Endothelial cell of umbilical vein (primary cell): Measurements from ENCODE around the gene CELSR2. TPM values are rescaled to one million over a fixed set of nuclear protein-coding genes. Genes with fewer than 3 reads are reported as not detected.

Source experiments
- BruUV-seq: library from RNA; stranded (reverse); fragments of 400-500 nt; replicated peaks from 2 replicates; lab custom pipeline; 2021; lab: Mats Ljungman, UMichigan
- CTCF ChIA-PET: fragments of 300-600, 350-600 bp; sonication (Branson Sonifier 250); formaldehyde crosslinking; loops from one replicate; lab custom pipeline; 2021; ENCODE audit warnings: antibody characterized with exemption, inconsistent platforms; lab: Charles Lee
- POLR2A ChIA-PET: fragments of 300-600, 350-600 bp; sonication (Branson Sonifier 250); formaldehyde crosslinking; loops from one replicate; lab custom pipeline; 2021; ENCODE audit warnings: antibody characterized with exemption, inconsistent platforms; lab: Charles Lee
- DNase-seq: peaks from one replicate; pipeline ENCODE4 v3.0.0-alpha.2; 2011; ENCODE audit warnings: low read depth, low spot score
- FAIRE-seq: peaks from 2 replicates; lab custom pipeline; 2011; peaks lifted over from hg19 to GRCh38; lab: Jason Lieb, UNC
- H2AFZ ChIP-seq: 2 replicates; pipeline ENCODE4 v1.6.0; 2012; ENCODE audit warnings: low read depth, low read length, control low read depth, inconsistent platforms
- H3K27ac ChIP-seq: 2 replicates; pipeline ENCODE4 v1.5.1; 2011; ENCODE audit warnings: low read depth, mild to moderate bottlenecking, control low read depth, low read length, moderate library complexity; ENCODE audit not compliant: insufficient read depth
- H3K27me3 ChIP-seq, 2 experiments: 2 replicates each; pipeline versions ENCODE4 v1.6.0 to v1.6.1; 2011; ENCODE audit warnings: low read length in 2 of 2, mixed read lengths in 1 of 2; ENCODE audit not compliant: control insufficient read depth in 2 of 2, insufficient read depth in 2 of 2
- H3K36me3 ChIP-seq, 2 experiments: 2 replicates in 1 of 2; 3 replicates in 1 of 2; pipeline ENCODE4 v1.5.1; 2011; ENCODE audit warnings: low read length in 2 of 2, mild to moderate bottlenecking in 1 of 2, moderate library complexity in 1 of 2; ENCODE audit not compliant: control insufficient read depth in 2 of 2, insufficient read depth in 2 of 2; ENCODE audit errors: extremely low read depth in 1 of 2
- H3K4me1 ChIP-seq: 3 replicates; pipeline ENCODE4 v1.5.1; 2011; ENCODE audit warnings: mild to moderate bottlenecking, low read length; ENCODE audit not compliant: control insufficient read depth, insufficient read depth; ENCODE audit errors: extremely low read depth
- H3K4me2 ChIP-seq: 2 replicates; pipeline ENCODE4 v1.6.1; 2011; ENCODE audit warnings: low read length, control low read depth, mixed read lengths; ENCODE audit not compliant: insufficient read depth
- H3K4me3 ChIP-seq, 3 experiments: fragments of 200-600 bp in 1 of 3; sonication (generic), shearing (Covaris generic) in 1 of 3; replicated peaks in 1 of 3; 2 replicates each; pipeline ENCODE4 v1.5.1; 2011 to 2016; ENCODE audit warnings: control low read depth in 3 of 3, low read length in 3 of 3, mild to moderate bottlenecking in 2 of 3, inconsistent platforms in 1 of 3, low read depth in 1 of 3, moderate library complexity in 1 of 3; ENCODE audit not compliant: insufficient read depth in 1 of 3
- H3K79me2 ChIP-seq: 2 replicates; pipeline ENCODE4 v1.6.0; 2012; ENCODE audit warnings: low read length, inconsistent platforms; ENCODE audit not compliant: control insufficient read depth, insufficient read depth
- H3K9ac ChIP-seq: replicated peaks from 2 replicates; pipeline ENCODE3; 2011; ENCODE audit warnings: low read length, control low read depth; ENCODE audit not compliant: insufficient read depth; ENCODE audit errors: extremely low read depth
- H3K9me1 ChIP-seq: replicated peaks from 3 replicates; pipeline ENCODE4 v1.6.0; 2011; ENCODE audit warnings: mild to moderate bottlenecking, low read length; ENCODE audit not compliant: control insufficient read depth, insufficient read depth; ENCODE audit errors: extremely low read depth
- H3K9me3 ChIP-seq: replicated peaks from 2 replicates; pipeline ENCODE4 v1.5.1; 2012; ENCODE audit warnings: low read length, inconsistent platforms; ENCODE audit not compliant: control insufficient read depth, insufficient read depth
- H4K20me1 ChIP-seq: replicated peaks from 2 replicates; pipeline ENCODE3; 2011; ENCODE audit warnings: mild to moderate bottlenecking, low read length; ENCODE audit not compliant: control insufficient read depth, insufficient read depth; ENCODE audit errors: extremely low read depth
- EZH2 ChIP-seq: IDR thresholded peaks from 2 replicates; pipeline ENCODE4 v1.6.1; 2012; ENCODE audit warnings: borderline replicate concordance, low read depth, mild to moderate bottlenecking, moderate library complexity, low read length, inconsistent platforms; ENCODE audit not compliant: severe bottlenecking
- FOS ChIP-seq: IDR thresholded peaks from 2 replicates; pipeline ENCODE4 v1.6.1; 2011; ENCODE audit warnings: mild to moderate bottlenecking, low read length, moderate library complexity, borderline replicate concordance; ENCODE audit not compliant: insufficient read depth
- GATA2 ChIP-seq: IDR thresholded peaks from 2 replicates; pipeline ENCODE4 v1.7.0; 2011; ENCODE audit warnings: low read depth, mild to moderate bottlenecking, moderate library complexity, mixed read lengths, low read length; ENCODE audit not compliant: insufficient read length, insufficient read depth
- JUN ChIP-seq: IDR thresholded peaks from 2 replicates; pipeline ENCODE4 v1.6.1; 2011; ENCODE audit warnings: borderline replicate concordance, low read depth; ENCODE audit not compliant: insufficient read length, insufficient read depth
- MYC ChIP-seq: IDR thresholded peaks from one replicate; pipeline ENCODE4 v1.6.1; 2011; ENCODE audit warnings: mild to moderate bottlenecking, low read depth, low read length
- POLR2A ChIP-seq: IDR thresholded peaks from 2 replicates; pipeline ENCODE4 v1.6.1; 2012; ENCODE audit warnings: low read depth, mild to moderate bottlenecking, control low read depth, low read length
- POLR2AphosphoS5 ChIP-seq: IDR thresholded peaks from 2 replicates; pipeline ENCODE4 v1.6.1; 2012; ENCODE audit warnings: low read depth, mild to moderate bottlenecking, control low read depth, low read length, moderate library complexity; ENCODE audit not compliant: insufficient read depth
- dilution Hi-C: fragments of 300-500 bp; cut with MboI; formaldehyde crosslinking; loops from one replicate; pipeline ENCODE4 v1.15.0; 2019; ENCODE audit warnings: low sequenced_read_pairs; ENCODE audit not compliant: extremely low pct_ligation_motif_present
- intact Hi-C: fragments of 100-400 bp; cut with micrococcal nuclease; formaldehyde crosslinking; loops from one replicate; pipeline ENCODE4 v1.10.0; 2022
- polyA plus RNA-seq, 4 experiments: library from polyadenylated mRNA; depleted of rRNA in 3 of 4; stranded (reverse) in 3 of 4; unstranded in 1 of 4; fragments of >200 nt; gene quantifications; 2 replicates each; pipeline versions ENCODE4 v1.2.1 to v1.2.3, GENCODE V29; 2011 to 2012; ENCODE audit warnings: missing spikeins in 1 of 4
- total RNA-seq: library from RNA; stranded (reverse); gene quantifications from 2 replicates; pipeline ENCODE4 v1.2.3, GENCODE V29; 2021
- TF ChIP-seq, protein P1 (sequence below), 2 donors: IDR thresholded peaks; 1 replicate in 1 of 2; 2 replicates in 1 of 2; pipeline ENCODE4 v1.5.1; 2011; ENCODE audit warnings: low read length in 2 of 2, mild to moderate bottlenecking in 2 of 2, moderate library complexity in 2 of 2, control low read depth in 1 of 2, inconsistent platforms in 1 of 2, low read depth in 1 of 2; ENCODE audit not compliant: insufficient read depth in 1 of 2; ENCODE audit errors: extremely low read depth in 1 of 2
- TF ChIP-seq, protein P2 (sequence below): IDR thresholded peaks from 2 replicates; pipeline ENCODE4 v1.6.1; 2011; ENCODE audit not compliant: insufficient read depth, insufficient read length

The CELSR2 gene
- total and polyA plus RNA-seq, 2 donors (not counting 3 experiments of a cell fraction or from before 2014, with no cell fraction given): 0.90 to 1.4 TPM

DNA sequence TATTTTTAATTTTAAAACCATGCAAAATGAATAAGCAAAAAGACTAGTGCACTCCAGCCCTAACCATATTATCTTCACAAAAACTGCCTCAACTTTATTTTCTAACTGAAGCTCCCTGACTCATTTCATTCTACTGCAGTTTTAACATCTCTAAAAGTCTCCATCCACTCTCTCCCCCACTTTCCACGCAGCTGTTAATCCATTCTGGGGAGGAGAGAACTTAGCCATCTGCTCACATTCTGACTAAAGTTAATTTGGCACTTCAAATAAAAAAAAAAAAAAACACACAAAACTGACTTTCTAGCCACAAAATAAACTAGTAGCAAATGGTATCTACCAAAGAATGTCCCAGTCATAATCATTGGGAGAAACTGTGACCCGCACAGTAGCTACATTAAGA, 62.9 kb downstream of the CELSR2 start:
- FAIRE-seq (no peak), DNase-seq (no peak)
- Histone ChIP-seq H2AFZ (no peak overlapping the region), H3K27me3 (peaks cover 4 to 6% of the 10 kb centered on the region in 2 experiments), H3K36me3 (no peaks in the 10 kb centered on the region), H3K4me3 (no peak overlapping the region), H3K79me2 (no peaks in the 10 kb centered on the region), H3K9me3 (no peaks in the 10 kb centered on the region), H3K27ac (no peak overlapping the region), H4K20me1 (no peaks in the 10 kb centered on the region), H3K9me1 (no peaks in the 10 kb centered on the region), H3K4me2 (no peak overlapping the region), H3K4me1 (no peaks in the 10 kb centered on the region), H3K9ac (no peak overlapping the region)
- TF ChIP-seq, protein P1, sequence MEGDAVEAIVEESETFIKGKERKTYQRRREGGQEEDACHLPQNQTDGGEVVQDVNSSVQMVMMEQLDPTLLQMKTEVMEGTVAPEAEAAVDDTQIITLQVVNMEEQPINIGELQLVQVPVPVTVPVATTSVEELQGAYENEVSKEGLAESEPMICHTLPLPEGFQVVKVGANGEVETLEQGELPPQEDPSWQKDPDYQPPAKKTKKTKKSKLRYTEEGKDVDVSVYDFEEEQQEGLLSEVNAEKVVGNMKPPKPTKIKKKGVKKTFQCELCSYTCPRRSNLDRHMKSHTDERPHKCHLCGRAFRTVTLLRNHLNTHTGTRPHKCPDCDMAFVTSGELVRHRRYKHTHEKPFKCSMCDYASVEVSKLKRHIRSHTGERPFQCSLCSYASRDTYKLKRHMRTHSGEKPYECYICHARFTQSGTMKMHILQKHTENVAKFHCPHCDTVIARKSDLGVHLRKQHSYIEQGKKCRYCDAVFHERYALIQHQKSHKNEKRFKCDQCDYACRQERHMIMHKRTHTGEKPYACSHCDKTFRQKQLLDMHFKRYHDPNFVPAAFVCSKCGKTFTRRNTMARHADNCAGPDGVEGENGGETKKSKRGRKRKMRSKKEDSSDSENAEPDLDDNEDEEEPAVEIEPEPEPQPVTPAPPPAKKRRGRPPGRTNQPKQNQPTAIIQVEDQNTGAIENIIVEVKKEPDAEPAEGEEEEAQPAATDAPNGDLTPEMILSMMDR (IDR thresholded peaks at IDR 0.05; ENCODE audit: extremely low read depth in 1 of 2, insufficient read depth in 1 of 2, low read depth in 1 of 2, low read length in 2 of 2): no peak
- TF ChIP-seq, protein P2, sequence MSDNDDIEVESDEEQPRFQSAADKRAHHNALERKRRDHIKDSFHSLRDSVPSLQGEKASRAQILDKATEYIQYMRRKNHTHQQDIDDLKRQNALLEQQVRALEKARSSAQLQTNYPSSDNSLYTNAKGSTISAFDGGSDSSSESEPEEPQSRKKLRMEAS: no peak
- TF ChIP-seq GATA2 (no peak), EZH2 (no peak), FOS (no peak), MYC (no peak), POLR2AphosphoS5 (no peak), JUN (no peak), POLR2A (no peak)
- no TSS peak for BruUV-seq
- intact Hi-C loops (no loop called here), dilution Hi-C loops (no loop called here)
- ChIA-PET CTCF (no interaction called here), POLR2A (no interaction called here)
